Measurements from ENCODE around the gene MPPE1.

DNA sequence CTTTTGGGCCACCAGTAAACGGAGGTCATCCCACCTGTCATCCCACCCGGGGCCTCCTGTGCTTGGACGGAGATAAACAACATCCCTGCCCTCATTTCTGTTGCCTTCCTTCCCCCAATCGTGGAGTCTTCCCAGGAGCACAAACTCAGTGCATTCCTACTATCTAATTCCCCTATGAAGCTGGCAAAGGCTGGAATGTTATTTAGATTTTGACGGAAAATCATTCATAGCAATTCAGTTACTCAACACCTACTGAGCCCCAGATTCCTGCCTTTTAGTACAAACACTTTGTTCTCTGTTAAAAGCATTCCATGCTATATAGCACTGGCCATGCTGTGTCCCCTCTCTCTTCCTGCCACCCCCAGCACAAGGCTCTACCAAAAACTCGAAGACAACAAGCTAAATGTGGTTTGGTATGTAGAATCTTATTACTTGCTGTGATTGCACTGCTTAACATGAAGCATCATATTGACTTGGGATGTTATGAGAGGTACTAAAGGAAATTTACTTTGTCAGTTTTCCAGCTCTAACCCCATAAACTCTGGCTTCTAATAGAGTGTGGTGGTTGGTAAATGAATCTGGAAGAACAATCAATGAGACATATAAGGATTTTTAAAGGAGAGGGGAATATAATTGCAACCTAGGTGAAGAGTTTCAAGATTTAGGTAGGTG, 40.9 kb upstream of the MPPE1 start:
- TF ChIP-seq, protein P1, sequence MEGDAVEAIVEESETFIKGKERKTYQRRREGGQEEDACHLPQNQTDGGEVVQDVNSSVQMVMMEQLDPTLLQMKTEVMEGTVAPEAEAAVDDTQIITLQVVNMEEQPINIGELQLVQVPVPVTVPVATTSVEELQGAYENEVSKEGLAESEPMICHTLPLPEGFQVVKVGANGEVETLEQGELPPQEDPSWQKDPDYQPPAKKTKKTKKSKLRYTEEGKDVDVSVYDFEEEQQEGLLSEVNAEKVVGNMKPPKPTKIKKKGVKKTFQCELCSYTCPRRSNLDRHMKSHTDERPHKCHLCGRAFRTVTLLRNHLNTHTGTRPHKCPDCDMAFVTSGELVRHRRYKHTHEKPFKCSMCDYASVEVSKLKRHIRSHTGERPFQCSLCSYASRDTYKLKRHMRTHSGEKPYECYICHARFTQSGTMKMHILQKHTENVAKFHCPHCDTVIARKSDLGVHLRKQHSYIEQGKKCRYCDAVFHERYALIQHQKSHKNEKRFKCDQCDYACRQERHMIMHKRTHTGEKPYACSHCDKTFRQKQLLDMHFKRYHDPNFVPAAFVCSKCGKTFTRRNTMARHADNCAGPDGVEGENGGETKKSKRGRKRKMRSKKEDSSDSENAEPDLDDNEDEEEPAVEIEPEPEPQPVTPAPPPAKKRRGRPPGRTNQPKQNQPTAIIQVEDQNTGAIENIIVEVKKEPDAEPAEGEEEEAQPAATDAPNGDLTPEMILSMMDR (IDR thresholded peaks at IDR 0.05): no peak
- TF ChIP-seq POLR2A (IDR thresholded peaks at IDR 0.05): no peak

All from adrenal gland (tissue), 5 donors.